ENCODE results near the gene NXF3.
"Not testable (repeated sequence)": the region's sequence is repeated elsewhere in the genome, so short reads cannot be mapped to it uniquely, and the experiment has no call there.

Gene NXF3

GRCh38 chrX:103033371-103033770 lies 59.6 kb downstream of the NXF3 start:
- DNase-seq = not testable (repeated sequence)

Data from fibroblast of skin of scalp (primary cell).